Stimulated activated CD4-positive, alpha-beta T cell treated with anti-CD3 and anti-CD28 coated beads, Interleukin-1b, Interleukin-23, amount 100 ng/mL, for 1 hour (primary cell): ENCODE data around the gene FRAT2.
"Not testable (repeated sequence)": the region's sequence is repeated elsewhere in the genome, so short reads cannot be mapped to it uniquely, and the experiment has no call there.

Experiments
- DNase-seq, 2 donors: peaks; one replicate each; pipeline ENCODE4 v3.0.0-alpha.2; 2020; ENCODE audit warnings: low read depth in 2 of 2

The FRAT2 gene

GRCh38 chr10:97291357-97292096 is 43.0 kb downstream of the FRAT2 start:
- DNase-seq = no peak

- not testable (repeated sequence) for DNase-seq
Measured at GRCh38 chr10:97290576-97291356, 43.8 kb downstream of the FRAT2 start.

- DNase-seq = not testable (repeated sequence)
Measured at GRCh38 chr10:97290076-97290475, 44.5 kb downstream of the FRAT2 start.
